Measurements from ENCODE around the gene PBX2.

- TF ChIP-seq CTCF (IDR thresholded peaks at IDR 0.05) (no peak), POLR2A (IDR thresholded peaks at IDR 0.05) (no peak)
Measured at GRCh38 chr6:32223258-32224235, 33.5 kb upstream of the PBX2 start, which contains the start of gene NOTCH4.
